NCI-H2196 (cell line): ENCODE results near the gene TTC7B.

Experiments
- DNase-seq: peaks from one replicate; lab custom pipeline; 2025; ENCODE audit not compliant: unreplicated experiment; lab: John Stamatoyannopoulos, UW

TTC7B gene

GRCh38 chr14:90715495-90715894 is 100.7 kb downstream of the TTC7B start:
- no peak for DNase-seq

- no peak for DNase-seq
Measured at GRCh38 chr14:90714811-90715210, 101.4 kb downstream of the TTC7B start.

- no peak for DNase-seq
Measured at GRCh38 chr14:90704738-90705392, 111.4 kb downstream of the TTC7B start.

GRCh38 chr14:90703841-90704737 is 112.1 kb downstream of the TTC7B start:
- DNase-seq, result no peak

GRCh38 chr14:90700933-90701776 is 115.1 kb downstream of the TTC7B start:
- DNase-seq, result no peak

GRCh38 chr14:90699016-90699415 is 117.2 kb downstream of the TTC7B start:
- no peak for DNase-seq

GRCh38 chr14:90698379-90698869 is 117.8 kb downstream of the TTC7B start:
- no peak for DNase-seq

- peak; percentile 62 for DNase-seq
Measured at GRCh38 chr14:90697577-90698206, 118.5 kb downstream of the TTC7B start.

GRCh38 chr14:90697132-90697531 is 119.1 kb downstream of the TTC7B start:
- no peak for DNase-seq

GRCh38 chr14:90696720-90697119 is 119.5 kb downstream of the TTC7B start:
- no peak for DNase-seq

GRCh38 chr14:90695997-90696660 is 120.1 kb downstream of the TTC7B start:
- no peak for DNase-seq

GRCh38 chr14:90693413-90693812 is 122.8 kb downstream of the TTC7B start:
- DNase-seq, result peak; percentile 70

GRCh38 chr14:90692826-90693225 is 123.4 kb downstream of the TTC7B start:
- no peak for DNase-seq

- DNase-seq, result no peak
Measured at GRCh38 chr14:90692061-90692460, 124.2 kb downstream of the TTC7B start.

- DNase-seq, result no peak
Measured at GRCh38 chr14:90691627-90692026, 124.6 kb downstream of the TTC7B start.

GRCh38 chr14:90687680-90688079 is 128.6 kb downstream of the TTC7B start:
- DNase-seq, result no peak

- no peak for DNase-seq
Measured at GRCh38 chr14:90682615-90683014, 133.6 kb downstream of the TTC7B start.

GRCh38 chr14:90681929-90682328 is 134.3 kb downstream of the TTC7B start:
- no peak for DNase-seq

- no peak for DNase-seq
Measured at GRCh38 chr14:90678846-90679362, 137.3 kb downstream of the TTC7B start.

GRCh38 chr14:90678420-90678819 is 137.8 kb downstream of the TTC7B start:
- no peak for DNase-seq
